ENCODE results near the gene CEP83. TPM values are rescaled to one million over a fixed set of nuclear protein-coding genes. Genes with fewer than 3 reads are reported as not detected.

CEP83 gene
- polyA plus RNA-seq, 1 of the 3 experiments (the other 2 are of a cell fraction): 2.5 TPM

DNA sequence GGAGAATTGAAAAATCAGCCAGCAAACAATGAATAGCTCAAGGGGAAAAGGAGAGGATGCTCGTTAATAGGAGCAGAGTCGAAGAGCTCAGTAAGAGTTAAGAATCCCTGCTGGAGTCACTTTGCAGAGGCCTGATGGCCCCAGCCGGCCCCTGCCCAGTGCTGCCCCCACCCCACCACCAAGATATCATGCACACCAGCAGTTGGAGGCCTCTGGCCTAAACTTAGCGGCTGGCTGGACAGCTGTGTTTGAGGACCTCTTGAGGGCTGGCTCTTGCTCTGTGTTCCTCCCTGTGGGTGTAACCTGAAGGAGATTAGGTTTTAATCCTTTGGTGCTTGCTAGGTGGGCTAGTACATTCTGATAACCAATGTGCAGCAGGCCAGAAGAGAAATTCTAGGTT lies 169.3 kb downstream of the CEP83 start:
- no peak overlapping the region for H3K4me3 ChIP-seq (ENCODE audit: low read depth in 2 of 2, low read length in 1 of 2)

DNA sequence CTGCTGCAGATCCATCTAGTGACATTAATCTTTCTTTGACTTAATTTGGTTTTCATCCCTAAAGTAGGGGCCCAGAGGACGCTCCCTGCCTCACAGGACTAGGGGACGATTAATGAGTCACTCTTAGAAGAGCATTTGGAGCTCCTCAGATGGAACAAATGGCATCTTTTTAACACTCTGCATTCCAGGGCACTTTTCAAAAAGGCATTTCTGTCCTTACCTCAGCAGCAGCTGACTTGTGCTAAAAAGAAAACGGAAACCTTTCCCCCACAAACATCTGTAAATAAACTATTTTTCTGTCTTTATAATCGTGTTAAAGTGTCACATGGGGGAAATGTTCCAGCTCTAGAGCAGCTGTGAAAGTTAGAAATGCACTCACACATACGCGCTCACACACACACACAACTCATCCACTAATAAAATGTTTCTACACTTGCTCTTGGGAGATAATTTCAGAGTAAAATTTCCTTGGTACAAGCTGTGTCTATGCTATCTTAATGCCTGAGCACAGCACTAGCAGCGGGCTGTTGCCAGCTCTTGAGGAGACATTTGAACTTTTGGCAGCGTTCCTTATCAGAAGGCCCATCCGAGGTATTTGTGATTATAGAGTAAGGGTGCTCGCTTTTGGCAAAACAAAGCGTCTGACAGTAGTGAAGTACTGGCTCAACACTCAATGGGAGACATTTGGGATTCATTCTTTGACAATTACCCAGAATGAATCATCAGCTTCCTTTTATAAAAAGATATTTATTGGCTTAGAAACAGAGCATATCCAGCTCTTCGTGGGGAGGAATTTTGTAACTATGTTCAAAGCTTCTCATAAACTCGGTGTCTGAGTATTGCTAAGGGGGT lies 170.0 kb downstream of the CEP83 start:
- Histone ChIP-seq H3K9ac (peak overlapping the region; percentile 2; the same call in 1 of the 2 replicates), H3K4me2 (peak overlapping the region; percentile 67), H3K27me3 (ENCODE audit: insufficient read depth) (no peaks in the 10 kb centered on the region), H3K4me1 (ENCODE audit: control insufficient read depth in 1 of 2, insufficient read depth in 2 of 2, low read depth in 1 of 2, low read length in 1 of 2) (peaks cover 17 to 60% of the 10 kb centered on the region in 2 experiments; a peak in 3 of 4 replicates), H3K79me2 (ENCODE audit: insufficient read depth) (no peaks in the 10 kb centered on the region), H3K4me3 (ENCODE audit: low read depth in 2 of 2, low read length in 1 of 2) (no peak overlapping the region), H4K20me1 (ENCODE audit: insufficient read depth) (no peaks in the 10 kb centered on the region), H3K36me3 (replicated peaks in 1 of 2; ENCODE audit: control insufficient read depth in 1 of 2, insufficient read depth in 2 of 2, low read length in 1 of 2) (no peaks in the 10 kb centered on the region), H2AFZ (ENCODE audit: low read depth) (peak overlapping the region; percentile 37; the same call in 1 of the 2 replicates), H3F3A (replicated peaks; ENCODE audit: insufficient read depth) (peaks cover 13% of the 10 kb centered on the region), H3K9me3 (no peaks in the 10 kb centered on the region), H3K9me2 (no peaks in the 10 kb centered on the region), H3K27ac (ENCODE audit: low read depth in 2 of 2, low read length in 1 of 2) (peak overlapping the region; percentile 77 to 85)
- ChIA-PET POLR2A (interaction anchor here (1.1 kb wide), 1 partner anchor 15 kb away, joined by 4 read pairs; no protein-coding TSS in a partner anchor), CTCF (interaction anchor here (0.6 to 0.9 kb wide), 4 partner anchors 9 to 161 kb away, joined by 3 to 4 read pairs (median 3); no protein-coding TSS in a partner anchor)
- no peak for TF ChIP-seq RCOR1 (IDR thresholded peaks at IDR 0.05; ENCODE audit: low read length)
- TF ChIP-seq RXRA (IDR thresholded peaks at IDR 0.05; ENCODE audit: borderline replicate concordance, low read depth): no peak
- TF ChIP-seq POLR2AphosphoS5 (IDR thresholded peaks at IDR 0.05; ENCODE audit: low read depth, low read length): peak; percentile 38; the same call in 1 of the 2 replicates
- peak; percentile 83 for TF ChIP-seq TCF12 (IDR thresholded peaks at IDR 0.05)
- TF ChIP-seq, protein P1, sequence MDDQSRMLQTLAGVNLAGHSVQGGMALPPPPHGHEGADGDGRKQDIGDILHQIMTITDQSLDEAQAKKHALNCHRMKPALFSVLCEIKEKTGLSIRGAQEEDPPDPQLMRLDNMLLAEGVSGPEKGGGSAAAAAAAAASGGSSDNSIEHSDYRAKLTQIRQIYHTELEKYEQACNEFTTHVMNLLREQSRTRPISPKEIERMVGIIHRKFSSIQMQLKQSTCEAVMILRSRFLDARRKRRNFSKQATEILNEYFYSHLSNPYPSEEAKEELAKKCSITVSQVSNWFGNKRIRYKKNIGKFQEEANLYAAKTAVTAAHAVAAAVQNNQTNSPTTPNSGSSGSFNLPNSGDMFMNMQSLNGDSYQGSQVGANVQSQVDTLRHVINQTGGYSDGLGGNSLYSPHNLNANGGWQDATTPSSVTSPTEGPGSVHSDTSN (IDR thresholded peaks at IDR 0.05): peak; percentile 64
- TF ChIP-seq RFX5 (IDR thresholded peaks at IDR 0.05; ENCODE audit: low read length): no peak
- TF ChIP-seq MEF2A (IDR thresholded peaks at IDR 0.05; ENCODE audit: borderline replicate concordance, low read depth): peak; percentile 77; the same call in 1 of the 2 replicates
- peak; percentile 31; the same call in 1 of the 2 replicates for TF ChIP-seq TEAD4 (IDR thresholded peaks at IDR 0.05; ENCODE audit: borderline replicate concordance, insufficient read depth)
- TF ChIP-seq NFIC (IDR thresholded peaks at IDR 0.05; ENCODE audit: borderline replicate concordance): peak; percentile 79
- TF ChIP-seq, protein P2, sequence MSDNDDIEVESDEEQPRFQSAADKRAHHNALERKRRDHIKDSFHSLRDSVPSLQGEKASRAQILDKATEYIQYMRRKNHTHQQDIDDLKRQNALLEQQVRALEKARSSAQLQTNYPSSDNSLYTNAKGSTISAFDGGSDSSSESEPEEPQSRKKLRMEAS (IDR thresholded peaks at IDR 0.05; ENCODE audit: low read depth): peak; percentile 42; the same call in 1 of the 2 replicates
- TF ChIP-seq FOSL2 (IDR thresholded peaks at IDR 0.05; ENCODE audit: borderline replicate concordance, low read depth): peak; percentile 82; the same call in 1 of the 2 replicates
- peak; percentile 76 for TF ChIP-seq JUND (IDR thresholded peaks at IDR 0.05)
- peak in 1 of 2 experiments; percentile 57; a peak in 1 of 4 replicates for TF ChIP-seq EP300 (IDR thresholded peaks at IDR 0.05; ENCODE audit: borderline replicate concordance in 1 of 2, low read depth in 1 of 2, low read length in 1 of 2)
- DNase-seq: no peak
- 31% methylated on average over 13 of the region's 13 CpGs for WGBS (ENCODE audit: low lambda C conversion rate)

More for the DNA sequence above, 169.3 kb downstream of the CEP83 start:
- Histone ChIP-seq H3K27me3 (ENCODE audit: insufficient read depth) (no peaks in the 10 kb centered on the region), H3K9ac (no peak overlapping the region), H4K20me1 (ENCODE audit: insufficient read depth) (no peaks in the 10 kb centered on the region), H2AFZ (ENCODE audit: low read depth) (peak overlapping the region; percentile 37; the same call in 1 of the 2 replicates), H3F3A (replicated peaks; ENCODE audit: insufficient read depth) (peaks cover 13% of the 10 kb centered on the region), H3K27ac (ENCODE audit: low read depth in 2 of 2, low read length in 1 of 2) (peak overlapping the region; percentile 77 to 85), H3K4me1 (ENCODE audit: control insufficient read depth in 1 of 2, insufficient read depth in 2 of 2, low read depth in 1 of 2, low read length in 1 of 2) (peaks cover 17 to 53% of the 10 kb centered on the region in 2 experiments; a peak in 3 of 4 replicates), H3K9me2 (no peaks in the 10 kb centered on the region), H3K4me2 (peak overlapping the region; percentile 67; the same call in 1 of the 2 replicates), H3K9me3 (no peaks in the 10 kb centered on the region), H3K79me2 (ENCODE audit: insufficient read depth) (no peaks in the 10 kb centered on the region), H3K36me3 (replicated peaks in 1 of 2; ENCODE audit: control insufficient read depth in 1 of 2, insufficient read depth in 2 of 2, low read length in 1 of 2) (no peaks in the 10 kb centered on the region)
- DNase-seq: no peak
- TF ChIP-seq YY1 (IDR thresholded peaks at IDR 0.05; ENCODE audit: low read depth) (no peak), GABPA (IDR thresholded peaks at IDR 0.05; ENCODE audit: low read depth) (no peak), RAD21 (IDR thresholded peaks at IDR 0.05; ENCODE audit: low read length) (peak; percentile 5; the same call in 1 of the 2 replicates)
- TF ChIP-seq, protein P3, sequence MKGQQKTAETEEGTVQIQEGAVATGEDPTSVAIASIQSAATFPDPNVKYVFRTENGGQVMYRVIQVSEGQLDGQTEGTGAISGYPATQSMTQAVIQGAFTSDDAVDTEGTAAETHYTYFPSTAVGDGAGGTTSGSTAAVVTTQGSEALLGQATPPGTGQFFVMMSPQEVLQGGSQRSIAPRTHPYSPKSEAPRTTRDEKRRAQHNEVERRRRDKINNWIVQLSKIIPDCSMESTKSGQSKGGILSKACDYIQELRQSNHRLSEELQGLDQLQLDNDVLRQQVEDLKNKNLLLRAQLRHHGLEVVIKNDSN (IDR thresholded peaks at IDR 0.05; ENCODE audit: borderline replicate concordance, low read depth): no peak
- TF ChIP-seq, protein P4, sequence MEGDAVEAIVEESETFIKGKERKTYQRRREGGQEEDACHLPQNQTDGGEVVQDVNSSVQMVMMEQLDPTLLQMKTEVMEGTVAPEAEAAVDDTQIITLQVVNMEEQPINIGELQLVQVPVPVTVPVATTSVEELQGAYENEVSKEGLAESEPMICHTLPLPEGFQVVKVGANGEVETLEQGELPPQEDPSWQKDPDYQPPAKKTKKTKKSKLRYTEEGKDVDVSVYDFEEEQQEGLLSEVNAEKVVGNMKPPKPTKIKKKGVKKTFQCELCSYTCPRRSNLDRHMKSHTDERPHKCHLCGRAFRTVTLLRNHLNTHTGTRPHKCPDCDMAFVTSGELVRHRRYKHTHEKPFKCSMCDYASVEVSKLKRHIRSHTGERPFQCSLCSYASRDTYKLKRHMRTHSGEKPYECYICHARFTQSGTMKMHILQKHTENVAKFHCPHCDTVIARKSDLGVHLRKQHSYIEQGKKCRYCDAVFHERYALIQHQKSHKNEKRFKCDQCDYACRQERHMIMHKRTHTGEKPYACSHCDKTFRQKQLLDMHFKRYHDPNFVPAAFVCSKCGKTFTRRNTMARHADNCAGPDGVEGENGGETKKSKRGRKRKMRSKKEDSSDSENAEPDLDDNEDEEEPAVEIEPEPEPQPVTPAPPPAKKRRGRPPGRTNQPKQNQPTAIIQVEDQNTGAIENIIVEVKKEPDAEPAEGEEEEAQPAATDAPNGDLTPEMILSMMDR (IDR thresholded peaks at IDR 0.05): 0 out of 2 replicates have a peak, but pooled peaks have one; percentile 20
- WGBS (ENCODE audit: low lambda C conversion rate): 33% methylated on average over 4 of the region's 4 CpGs
- ChIA-PET POLR2A (no interaction called here), CTCF (interaction anchor here (0.6 to 0.9 kb wide), 2 partner anchors 17 to 161 kb away, joined by 3 read pairs; no protein-coding TSS in a partner anchor)

Measured in SK-N-SH (cell line).